ENCODE results near the gene HDHD2. TPM values are rescaled to one million over a fixed set of nuclear protein-coding genes. Genes with fewer than 3 reads are reported as not detected.

The HDHD2 gene
- total RNA-seq, 1 donor from 2014 or later, result 59.8 TPM

GRCh38 chr18:47113796-47114540 lies 36.3 kb downstream of the HDHD2 start:
- Mint-ChIP-seq H3K4me1 (peaks cover 8% of the 10 kb centered on the region), H3K27me3 (ENCODE audit: low read depth) (no peaks in the 10 kb centered on the region), H3K4me3 (no peak overlapping the region), H3K27ac (ENCODE audit: unreplicated experiment) (no peak overlapping the region), H3K9me3 (peaks cover 4% of the 10 kb centered on the region), H3K36me3 (ENCODE audit: low read depth) (peaks cover 11% of the 10 kb centered on the region)
- TF ChIP-seq CTCF (conservative IDR thresholded peaks at IDR 0.05), result no peak
- DNase-seq (ENCODE audit: low read depth, low spot score), result no peak

GRCh38 chr18:47110492-47111274 lies 39.6 kb downstream of the HDHD2 start:
- DNase-seq (ENCODE audit: low read depth, low spot score), result no peak
- H3K4me1 Mint-ChIP-seq, result peaks cover 16% of the 10 kb centered on the region
- peaks cover 2% of the 10 kb centered on the region for H3K36me3 Mint-ChIP-seq (ENCODE audit: low read depth)
- H3K27ac Mint-ChIP-seq (ENCODE audit: unreplicated experiment), result no peak overlapping the region
- H3K9me3 Mint-ChIP-seq, result no peaks in the 10 kb centered on the region
- TF ChIP-seq CTCF (conservative IDR thresholded peaks at IDR 0.05), result no peak
- no peaks in the 10 kb centered on the region for H3K27me3 Mint-ChIP-seq (ENCODE audit: low read depth)
- H3K4me3 Mint-ChIP-seq, result no peak overlapping the region

GRCh38 chr18:47109720-47110119 lies 40.6 kb downstream of the HDHD2 start:
- H3K36me3 Mint-ChIP-seq (ENCODE audit: low read depth), result peaks cover 2% of the 10 kb centered on the region
- no peak overlapping the region for H3K4me3 Mint-ChIP-seq
- H3K27me3 Mint-ChIP-seq (ENCODE audit: low read depth), result no peaks in the 10 kb centered on the region
- H3K9me3 Mint-ChIP-seq, result no peaks in the 10 kb centered on the region
- no peak overlapping the region for H3K27ac Mint-ChIP-seq (ENCODE audit: unreplicated experiment)
- DNase-seq (ENCODE audit: low read depth, low spot score), result no peak
- no peak for TF ChIP-seq CTCF (conservative IDR thresholded peaks at IDR 0.05)
- H3K4me1 Mint-ChIP-seq, result peaks cover 16% of the 10 kb centered on the region

- Mint-ChIP-seq H3K4me3 (no peak overlapping the region), H3K27me3 (ENCODE audit: low read depth) (no peaks in the 10 kb centered on the region), H3K27ac (ENCODE audit: unreplicated experiment) (no peak overlapping the region), H3K4me1 (peaks cover 16% of the 10 kb centered on the region), H3K9me3 (no peaks in the 10 kb centered on the region), H3K36me3 (ENCODE audit: low read depth) (peaks cover 2% of the 10 kb centered on the region)
- DNase-seq (ENCODE audit: low read depth, low spot score), result no peak
- TF ChIP-seq CTCF (conservative IDR thresholded peaks at IDR 0.05), result no peak
These were observed 41.3 kb downstream of the HDHD2 start for GRCh38 chr18:47108998-47109405.

- no peaks in the 10 kb centered on the region for H3K9me3 Mint-ChIP-seq
- no peak overlapping the region for H3K27ac Mint-ChIP-seq (ENCODE audit: unreplicated experiment)
- H3K27me3 Mint-ChIP-seq (ENCODE audit: low read depth), result no peaks in the 10 kb centered on the region
- no peak for TF ChIP-seq CTCF (conservative IDR thresholded peaks at IDR 0.05)
- no peak overlapping the region for H3K4me3 Mint-ChIP-seq
- peaks cover 16% of the 10 kb centered on the region for H3K4me1 Mint-ChIP-seq
- DNase-seq (ENCODE audit: low read depth, low spot score), result no peak
- H3K36me3 Mint-ChIP-seq (ENCODE audit: low read depth), result peaks cover 4% of the 10 kb centered on the region
These were observed 41.9 kb downstream of the HDHD2 start for GRCh38 chr18:47108373-47108772.

Measured in neural crest cell (in vitro differentiated cells).